Astrocyte of the cerebellum (primary cell): ENCODE data around the gene ACVR1C.

Source experiments
- DNase-seq: peaks from one replicate; pipeline ENCODE4 v3.0.0-alpha.2; 2011; ENCODE audit warnings: low read depth
- H3K4me3 ChIP-seq: 2 replicates; pipeline ENCODE4 v1.5.1; 2011; ENCODE audit warnings: mild to moderate bottlenecking, low read depth, low read length, moderate library complexity
- CTCF ChIP-seq: IDR thresholded peaks from 2 replicates; pipeline ENCODE4 v1.5.1; 2012; ENCODE audit warnings: low read length, low read depth, moderate library complexity, mild to moderate bottlenecking; ENCODE audit errors: missing control alignments
- in situ Hi-C: cut with HindIII; loops from 2 replicates; pipeline ENCODE4 v1.10.0; 2017; ENCODE audit warnings: low sequenced_read_pairs

The ACVR1C gene

GRCh38 chr2:157628477-157629415 lies at the start of gene ACVR1C:
Gene ACVR1C, minus strand, starts transcription at chr2:157628864. Its CDS starts 220 bp downstream, at chr2:157628644.
- peak within 1 kb of the TSS; percentile 46 for H3K4me3 ChIP-seq
- TF ChIP-seq CTCF, result peak; percentile 67
- peak; percentile 12 for DNase-seq
- in situ Hi-C loops, result no loop called here

DNA sequence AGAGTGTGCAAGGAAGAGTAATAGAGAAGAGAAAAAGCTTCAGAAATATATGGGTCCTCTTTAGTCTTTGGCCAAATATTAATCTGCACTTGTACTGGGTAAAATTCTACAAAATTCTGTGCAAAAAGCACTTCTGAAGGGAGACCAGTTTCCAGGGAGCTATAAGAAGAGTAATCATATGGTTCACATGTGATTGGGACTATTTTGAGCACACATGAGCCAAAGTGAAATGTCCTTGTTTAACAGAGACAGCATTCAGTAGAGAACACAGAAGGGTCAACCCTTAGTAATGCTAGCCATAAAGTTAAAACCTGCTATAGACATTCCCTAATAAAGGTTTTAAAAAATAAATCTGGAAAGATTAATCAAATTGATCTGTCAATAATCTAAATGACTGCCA lies 49.3 kb upstream of the ACVR1C start:
- in situ Hi-C loops, result no loop called here
- no peak overlapping the region for H3K4me3 ChIP-seq
- no peak for DNase-seq
- TF ChIP-seq CTCF, result no peak

GRCh38 chr2:157672129-157672528 lies 43.5 kb upstream of the ACVR1C start:
- in situ Hi-C loops, result no loop called here
- no peak overlapping the region for H3K4me3 ChIP-seq
- TF ChIP-seq CTCF, result no peak
- DNase-seq, result no peak

DNA sequence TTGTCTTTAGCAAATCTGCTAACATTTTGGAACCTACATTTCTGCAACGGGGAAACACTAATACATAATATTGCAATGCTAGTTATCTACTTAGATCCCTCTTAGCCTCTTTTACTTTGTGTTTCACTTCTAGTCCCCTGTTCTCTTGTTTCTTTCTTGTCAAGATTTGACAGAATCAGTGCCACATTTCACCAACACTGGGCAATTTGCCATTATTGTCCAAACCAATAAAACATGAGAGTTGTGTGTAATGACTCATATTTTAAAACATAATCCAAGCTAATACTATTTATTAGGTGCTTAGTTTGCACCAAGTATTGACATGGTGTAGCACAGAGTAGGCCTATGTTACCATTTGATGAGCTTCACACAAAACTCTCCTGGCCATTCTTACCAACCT lies 33.7 kb upstream of the ACVR1C start:
- no peak for TF ChIP-seq CTCF
- H3K4me3 ChIP-seq, result no peak overlapping the region
- in situ Hi-C loops, result no loop called here
- no peak for DNase-seq

DNA sequence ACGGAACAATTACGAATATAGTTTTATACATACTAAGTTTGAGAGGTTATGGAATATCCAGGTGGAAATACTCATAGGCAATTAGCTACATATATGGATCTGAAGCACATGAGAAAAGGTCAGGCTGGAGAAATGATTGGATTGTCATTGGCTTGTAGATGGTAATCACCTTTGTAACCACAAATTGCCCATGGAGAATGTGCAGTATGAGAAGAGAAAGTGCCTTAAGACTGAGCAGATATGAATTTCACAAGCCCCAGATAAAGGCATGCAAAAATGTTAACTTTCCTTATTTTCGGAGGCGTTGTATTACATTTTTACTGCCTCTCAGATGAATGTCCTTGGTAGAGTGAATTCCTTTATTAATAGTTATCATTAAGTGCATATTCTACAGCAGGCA lies 33.1 kb upstream of the ACVR1C start:
- in situ Hi-C loops, result no loop called here
- TF ChIP-seq CTCF, result no peak
- no peak for DNase-seq
- H3K4me3 ChIP-seq, result no peak overlapping the region

DNA sequence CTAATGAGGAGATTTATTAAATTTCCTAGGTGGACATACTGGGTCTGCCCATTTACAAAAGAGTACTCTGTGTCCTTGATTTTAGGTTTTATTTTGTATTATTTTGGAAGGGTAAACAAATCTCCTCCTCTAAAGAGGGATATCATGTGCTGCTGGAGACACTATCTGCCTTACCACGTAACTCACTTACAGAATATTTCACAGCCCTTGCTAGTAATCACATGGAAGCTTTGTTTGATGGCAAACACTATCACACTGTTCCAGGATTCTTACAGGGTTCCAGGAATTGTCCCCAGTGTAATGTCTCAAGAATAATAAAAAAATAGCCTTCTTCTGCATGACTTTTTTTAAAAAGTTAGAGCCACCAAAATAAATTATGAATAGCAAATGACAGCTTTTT lies 29.2 kb upstream of the ACVR1C start:
- H3K4me3 ChIP-seq, result no peak overlapping the region
- no peak for TF ChIP-seq CTCF
- no peak for DNase-seq
- in situ Hi-C loops, result no loop called here
